GM19328 (cell line): ENCODE measurements around the gene ADGRL3.

ENCODE experiments used
- ATAC-seq: cut with Tn5 transposase; IDR thresholded peaks from one replicate; pipeline ENCODE4 v1.9.1; 2021; ENCODE audit warnings: mild to moderate bottlenecking, moderate library complexity; ENCODE audit not compliant: unreplicated experiment

ADGRL3 gene

DNA sequence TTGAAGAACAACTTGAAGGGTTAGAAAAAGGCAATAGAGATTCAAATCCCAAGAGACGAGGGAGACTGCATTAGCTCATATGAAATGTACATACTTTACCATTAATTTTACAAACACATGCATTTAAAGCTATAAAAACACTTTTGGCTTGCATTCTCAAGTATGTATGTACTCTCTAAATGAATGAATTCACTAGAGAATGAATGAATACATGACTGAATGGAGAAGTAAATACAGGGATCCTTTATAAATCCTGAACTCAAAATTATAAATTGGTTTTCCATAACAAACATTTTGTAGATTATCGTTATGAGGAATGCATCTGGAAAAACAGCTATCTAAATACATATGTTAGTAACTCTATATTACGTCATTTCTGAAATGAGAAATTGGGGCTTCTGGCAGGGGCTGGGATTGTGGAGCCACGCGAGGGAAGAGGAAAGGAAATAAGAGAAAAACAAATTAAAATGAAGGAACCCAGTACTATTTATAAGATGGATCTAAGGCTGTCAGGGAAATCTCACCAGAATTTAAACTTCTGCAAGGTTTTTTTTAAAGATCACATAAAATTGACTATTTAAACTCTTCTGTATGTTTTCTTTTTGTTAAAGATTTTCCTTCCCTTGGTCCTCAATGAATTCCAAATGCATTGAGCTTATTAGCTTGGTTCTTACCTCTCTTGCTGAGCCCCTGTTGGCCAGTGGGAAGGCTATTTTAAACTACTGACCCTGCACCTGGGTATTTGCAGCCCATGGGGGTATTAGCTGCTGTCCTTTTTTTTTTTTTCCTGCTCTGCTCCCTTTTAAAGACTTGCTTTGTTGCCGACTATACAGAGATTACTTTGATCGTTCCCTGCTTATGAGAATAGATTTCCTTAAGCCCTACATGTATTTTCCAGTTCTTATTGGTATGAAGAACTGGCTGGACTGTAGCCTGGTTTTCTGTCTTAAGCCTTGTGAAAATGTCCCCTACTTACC, 207.8 kb downstream of the ADGRL3 start:
- ATAC-seq = no peak

- no peak for ATAC-seq
Observed at GRCh38 chr4:61408861-61409260, 208.7 kb downstream of the ADGRL3 start.

DNA sequence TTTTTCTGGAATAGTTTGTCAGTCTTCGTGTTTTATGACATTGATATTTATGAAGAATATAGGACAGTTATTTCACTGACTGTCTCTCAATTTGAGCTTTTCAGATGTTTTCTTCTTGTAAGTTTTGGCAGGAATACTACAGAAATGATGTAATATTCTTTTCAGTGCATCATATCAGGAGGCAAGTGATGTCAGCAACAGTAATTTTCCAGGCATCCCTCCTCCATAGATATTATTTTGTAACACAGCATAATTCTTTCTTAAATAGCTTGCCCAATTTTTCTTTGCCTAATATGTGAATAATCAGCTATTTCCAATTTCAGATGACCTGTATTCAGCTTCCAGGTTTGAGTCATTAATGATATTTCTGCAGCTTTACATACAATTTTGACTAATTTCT, 211.1 kb downstream of the ADGRL3 start:
- ATAC-seq = no peak

- ATAC-seq = no peak
Observed at GRCh38 chr4:61425315-61425714, 225.2 kb downstream of the ADGRL3 start.

DNA sequence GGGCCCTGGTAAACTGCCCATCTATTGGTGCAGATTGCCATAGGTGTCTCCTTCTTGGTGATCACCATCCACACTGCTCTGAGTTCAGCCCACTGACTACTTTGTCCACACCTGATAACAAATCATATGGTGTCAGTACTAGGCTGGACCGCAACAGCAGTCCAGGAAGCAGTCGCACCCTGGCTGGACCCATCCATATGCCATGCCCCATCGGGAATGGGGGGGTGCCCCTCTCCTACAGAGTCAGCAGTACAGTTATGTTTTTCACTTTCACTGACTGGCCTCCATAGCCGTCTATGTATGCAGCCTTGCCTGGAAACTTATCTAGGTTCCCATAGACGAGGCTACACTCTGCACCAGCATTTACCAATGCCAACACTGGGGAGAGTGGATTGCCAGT, 226.1 kb downstream of the ADGRL3 start:
- ATAC-seq = no peak

GRCh38 chr4:61427099-61427817, 227.1 kb downstream of the ADGRL3 start:
- ATAC-seq = no peak

- ATAC-seq = no peak
Observed at GRCh38 chr4:61427818-61428495, 227.8 kb downstream of the ADGRL3 start.

- no peak for ATAC-seq
Observed at GRCh38 chr4:61428950-61429349, 228.8 kb downstream of the ADGRL3 start.

- ATAC-seq = no peak
Observed at GRCh38 chr4:61431131-61431530, 231.0 kb downstream of the ADGRL3 start.

- ATAC-seq = no peak
Observed at GRCh38 chr4:61437923-61438322, 237.8 kb downstream of the ADGRL3 start.

GRCh38 chr4:61440321-61440720, 240.2 kb downstream of the ADGRL3 start:
- no peak for ATAC-seq

DNA sequence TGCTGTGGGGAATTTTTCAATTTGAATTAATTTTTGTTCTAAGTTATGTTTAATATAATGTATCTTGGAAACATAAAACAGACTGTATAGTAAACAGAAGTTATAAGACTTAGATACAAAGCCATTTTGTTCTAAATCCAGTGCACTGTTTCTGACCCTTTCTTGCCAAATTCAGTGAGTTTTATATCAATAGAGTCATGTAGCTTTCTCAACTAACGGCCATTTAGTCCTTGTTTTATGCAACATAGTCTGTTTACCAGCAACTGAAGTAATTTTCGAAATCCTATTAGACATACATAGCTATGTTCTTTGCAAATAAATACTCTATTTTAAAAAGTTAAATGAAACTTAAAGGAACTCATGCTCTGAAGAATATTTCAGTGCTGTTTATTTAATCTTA, 242.8 kb downstream of the ADGRL3 start:
- no peak for ATAC-seq

DNA sequence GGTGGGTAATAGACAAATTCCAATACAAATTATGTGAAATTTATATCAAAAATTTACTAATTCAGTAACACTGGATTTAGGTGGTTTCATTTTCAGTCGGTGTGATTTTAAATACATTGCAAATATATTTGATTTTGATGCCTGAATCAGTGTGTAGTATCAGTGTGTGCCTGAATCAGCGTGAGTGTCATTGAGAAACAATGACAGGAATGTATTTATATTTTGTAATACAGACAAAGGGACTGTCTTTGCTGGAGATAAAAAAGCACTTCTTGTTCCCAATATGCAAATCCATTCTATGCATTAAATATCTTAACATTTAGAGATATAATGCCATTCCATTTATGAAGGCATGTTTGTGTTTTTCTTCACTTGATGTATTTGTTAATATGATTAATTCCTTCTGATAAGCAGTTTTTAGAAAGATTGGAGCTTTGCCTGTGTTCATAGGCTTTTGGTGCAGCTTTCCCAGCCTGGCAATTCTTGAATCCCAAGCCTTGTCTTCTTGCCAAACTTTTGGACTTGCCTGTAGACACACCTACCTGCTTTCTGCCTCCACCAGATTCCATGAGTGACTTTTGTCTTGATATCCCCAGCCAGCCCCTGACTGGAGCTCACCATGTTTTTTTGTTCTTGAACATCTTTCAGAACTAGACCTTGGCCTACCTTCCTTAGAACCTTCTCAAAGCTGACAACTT, 243.8 kb downstream of the ADGRL3 start:
- no peak for ATAC-seq

DNA sequence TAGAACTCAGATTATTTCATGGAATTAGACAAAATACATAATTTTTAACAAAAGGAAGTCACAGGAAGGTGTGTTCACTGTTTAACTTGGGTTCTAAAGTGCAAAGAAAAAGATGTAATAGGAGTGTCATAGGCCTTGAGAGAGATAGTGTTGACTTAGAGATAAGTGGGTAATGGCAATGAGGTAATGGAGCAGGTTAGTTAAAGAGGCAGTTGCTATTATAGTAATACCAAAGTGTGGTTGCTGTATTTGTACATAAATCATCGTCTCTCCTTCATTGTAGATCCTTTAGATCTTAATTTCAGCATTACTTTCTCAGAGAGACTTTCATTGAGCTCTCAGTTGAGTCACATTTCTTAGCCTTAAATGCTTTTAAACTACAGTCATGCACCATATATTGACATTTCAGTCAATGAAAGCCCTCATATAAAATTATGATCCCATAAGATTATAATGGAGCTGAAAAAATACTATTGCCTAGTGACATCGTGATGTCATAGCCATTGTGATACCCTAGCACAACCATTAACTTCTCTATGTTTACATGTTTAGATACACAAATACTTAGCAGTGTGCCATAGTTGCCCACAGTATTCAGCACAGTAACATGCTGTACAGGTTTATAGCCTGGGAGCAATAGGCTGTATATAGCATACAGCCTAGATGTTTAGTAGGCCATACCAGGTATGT, 245.4 kb downstream of the ADGRL3 start:
- no peak for ATAC-seq

GRCh38 chr4:61446941-61447340, 246.8 kb downstream of the ADGRL3 start:
- no peak for ATAC-seq

DNA sequence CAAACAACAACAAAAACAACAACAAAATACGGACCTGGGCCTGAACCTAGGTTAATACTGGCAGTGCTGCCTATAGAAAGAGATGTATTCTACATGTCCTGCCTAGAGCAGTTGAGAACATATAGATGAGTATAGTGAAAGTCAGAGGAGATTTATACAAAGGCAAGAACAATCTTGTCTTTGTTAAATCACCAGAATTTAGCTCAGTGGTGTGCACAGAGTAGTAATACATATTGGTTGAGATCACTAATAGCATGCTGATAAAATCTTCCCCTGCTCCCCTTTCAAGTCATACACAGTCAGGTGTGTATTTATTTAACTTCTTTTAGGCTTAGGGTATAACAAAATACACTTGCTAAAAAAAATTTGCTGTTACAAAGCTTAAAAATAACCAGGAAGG, 247.8 kb downstream of the ADGRL3 start:
- no peak for ATAC-seq

DNA sequence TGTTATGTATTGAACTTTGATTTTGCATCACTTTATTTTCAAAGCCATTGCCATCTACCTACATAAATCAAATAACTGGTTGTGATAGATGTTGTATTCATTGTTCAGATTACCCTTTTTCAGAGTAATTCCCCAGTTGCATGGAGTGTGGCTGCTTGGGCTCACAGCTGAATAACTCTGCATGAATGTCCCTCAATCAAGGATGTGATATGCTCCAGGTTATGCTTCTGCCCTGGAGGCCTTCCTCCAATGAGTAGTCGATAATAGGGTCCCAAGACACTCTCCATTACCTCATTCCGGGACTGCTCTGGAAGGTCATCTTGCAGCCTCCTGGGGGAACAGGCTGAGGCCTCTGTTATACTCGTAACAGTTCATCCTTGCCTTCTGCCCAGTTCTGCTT, 251.8 kb downstream of the ADGRL3 start:
- ATAC-seq = no peak

DNA sequence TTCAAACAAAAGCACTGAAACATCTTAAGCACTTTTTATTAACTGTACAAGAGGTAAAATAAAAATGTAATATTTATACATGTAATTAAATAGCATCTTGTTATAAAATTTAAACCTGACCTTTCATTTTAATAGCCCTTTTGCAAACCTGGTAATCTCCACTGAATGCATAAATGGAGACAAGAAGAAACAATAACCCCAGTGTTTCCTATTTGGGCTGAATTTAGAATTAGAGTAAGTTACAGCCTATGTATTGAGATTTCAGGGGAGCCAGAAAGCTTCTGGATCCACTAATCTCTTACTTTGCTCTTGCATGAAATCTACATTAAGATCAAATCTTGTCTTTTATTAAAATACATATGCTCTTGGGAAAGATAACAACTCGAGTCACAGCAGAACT, 261.8 kb downstream of the ADGRL3 start:
- ATAC-seq = no peak

DNA sequence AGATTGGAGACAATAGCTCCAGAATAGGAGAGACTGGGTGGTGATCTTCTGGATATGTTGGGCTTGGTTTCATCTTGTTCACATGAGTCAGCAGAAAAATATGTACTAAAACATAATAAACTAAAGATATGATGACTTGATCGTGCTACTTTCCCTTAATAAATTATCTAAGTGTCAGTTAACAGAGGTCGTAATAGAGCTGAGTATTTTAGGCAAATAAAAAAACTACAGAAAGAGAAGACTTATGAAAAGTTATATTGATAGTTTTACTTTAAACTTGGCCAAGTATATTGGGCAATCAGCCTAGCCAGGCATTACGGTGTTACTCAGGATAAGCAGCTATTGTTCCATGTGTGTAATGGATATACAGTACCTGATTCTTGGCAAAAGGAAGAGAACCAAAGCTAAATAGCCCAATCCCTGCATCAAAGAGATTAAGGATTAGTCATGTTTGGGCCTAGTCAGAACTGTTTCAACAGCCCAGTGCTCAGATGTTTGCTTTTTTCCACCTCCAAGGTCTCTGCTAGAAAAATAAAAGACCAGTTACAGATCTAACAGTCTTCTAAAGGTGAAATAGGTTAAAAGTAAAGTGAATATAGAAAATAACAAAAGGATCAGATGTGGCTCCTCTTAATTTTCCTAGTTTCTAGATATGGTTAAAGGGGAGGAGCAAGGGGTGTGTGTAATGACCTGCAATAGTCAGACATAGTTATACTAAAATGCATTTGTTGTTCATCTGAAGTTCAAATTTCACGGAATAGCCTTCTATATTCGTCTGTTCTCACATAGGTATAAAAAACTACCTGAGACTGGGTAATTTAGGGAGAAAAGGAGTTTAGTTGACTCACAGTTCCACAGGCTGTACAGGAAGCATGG, 262.6 kb downstream of the ADGRL3 start:
- no peak for ATAC-seq
